IPS DF 6.9 (cell line): ENCODE results near the gene EXTL1.

Experiments
- DNase-seq: peaks from one replicate; pipeline ENCODE4 v3.0.0-alpha.2; 2013; ENCODE audit warnings: low read depth, low spot score
- H3K27ac ChIP-seq: one replicate; pipeline ENCODE4 v1.5.1; 2013; ENCODE audit warnings: low read length, control low read depth
- H3K27me3 ChIP-seq: 2 replicates; pipeline ENCODE4 v1.6.1; 2013; ENCODE audit warnings: mild to moderate bottlenecking, low read length; ENCODE audit not compliant: control insufficient read depth, insufficient read depth
- H3K36me3 ChIP-seq: 2 replicates; pipeline ENCODE4 v1.6.1; 2013; ENCODE audit warnings: low read length; ENCODE audit not compliant: control insufficient read depth, insufficient read depth
- H3K4me1 ChIP-seq: 2 replicates; pipeline ENCODE4 v1.6.1; 2013; ENCODE audit warnings: low read length; ENCODE audit not compliant: control insufficient read depth, insufficient read depth
- H3K4me3 ChIP-seq: 2 replicates; pipeline ENCODE4 v1.5.1; 2013; ENCODE audit warnings: mild to moderate bottlenecking, low read length
- H3K9me3 ChIP-seq: 2 replicates; pipeline ENCODE4 v1.6.1; 2013; ENCODE audit warnings: low read length, inconsistent platforms; ENCODE audit not compliant: control insufficient read depth, insufficient read depth
- WGBS: extraction: QIAGEN DNeasy Blood & Tissue Kit; methylation state at CpG from one replicate; pipeline ENCODE4 v1.1.7; 2013; ENCODE audit warnings: mixed read lengths, missing lambda C conversion rate; ENCODE audit not compliant: insufficient read length, insufficient coverage; 5-methylcytosine and 5-hydroxymethylcytosine counted together

The EXTL1 gene

DNA sequence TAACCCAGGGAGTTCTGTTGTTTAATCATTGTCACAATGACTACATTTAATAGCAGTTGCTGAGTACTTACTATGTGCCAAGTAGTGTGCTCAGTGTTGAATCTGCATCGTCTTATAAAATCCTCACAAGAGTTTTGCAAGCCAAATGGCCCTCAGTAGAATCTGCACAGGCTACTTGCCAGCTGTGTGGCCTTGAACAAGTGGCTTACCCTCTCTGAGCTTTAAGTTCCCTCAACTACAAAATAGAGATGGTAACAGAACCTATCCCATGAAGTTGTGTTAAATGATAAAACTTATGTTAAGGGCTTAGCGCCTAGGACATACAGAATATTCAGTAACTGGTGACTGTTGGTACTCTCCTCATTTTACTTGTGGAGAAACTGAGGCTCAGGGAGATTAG, 33.5 kb downstream of the EXTL1 start:
- no peaks in the 10 kb centered on the region for H3K36me3 ChIP-seq
- WGBS: no CpG with 5 or more reads among the region's 2 CpGs
- DNase-seq: no peak
- H3K27me3 ChIP-seq: no peaks in the 10 kb centered on the region
- H3K4me3 ChIP-seq: no peak overlapping the region
- no peaks in the 10 kb centered on the region for H3K4me1 ChIP-seq
- no peaks in the 10 kb centered on the region for H3K9me3 ChIP-seq
- H3K27ac ChIP-seq: no peak overlapping the region

DNA sequence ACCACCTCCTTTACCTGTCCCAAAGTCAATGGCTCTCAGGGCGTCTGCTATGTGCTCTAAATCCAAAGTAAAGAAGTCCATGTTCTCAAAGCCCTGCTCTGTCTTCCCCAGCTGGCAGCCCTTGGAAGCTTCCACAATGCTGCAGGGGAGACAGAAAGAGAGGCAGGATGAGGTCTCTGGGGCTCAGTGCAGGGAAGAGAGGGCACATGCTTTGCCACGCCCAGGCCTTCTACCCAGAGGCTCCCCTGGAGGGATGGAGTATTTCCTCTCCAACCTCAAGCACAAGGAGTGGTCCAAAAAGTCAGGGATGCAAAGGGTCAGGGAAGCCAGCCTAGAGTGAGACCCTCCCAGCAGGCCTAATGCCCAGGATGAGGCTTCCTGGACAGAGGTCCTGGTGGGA, 35.6 kb downstream of the EXTL1 start:
- Histone ChIP-seq H3K27ac (no peak overlapping the region), H3K4me1 (no peaks in the 10 kb centered on the region), H3K4me3 (no peak overlapping the region), H3K9me3 (no peaks in the 10 kb centered on the region), H3K36me3 (no peaks in the 10 kb centered on the region), H3K27me3 (no peaks in the 10 kb centered on the region)
- DNase-seq: no peak
- no CpG with 5 or more reads among the region's 2 CpGs for WGBS

DNA sequence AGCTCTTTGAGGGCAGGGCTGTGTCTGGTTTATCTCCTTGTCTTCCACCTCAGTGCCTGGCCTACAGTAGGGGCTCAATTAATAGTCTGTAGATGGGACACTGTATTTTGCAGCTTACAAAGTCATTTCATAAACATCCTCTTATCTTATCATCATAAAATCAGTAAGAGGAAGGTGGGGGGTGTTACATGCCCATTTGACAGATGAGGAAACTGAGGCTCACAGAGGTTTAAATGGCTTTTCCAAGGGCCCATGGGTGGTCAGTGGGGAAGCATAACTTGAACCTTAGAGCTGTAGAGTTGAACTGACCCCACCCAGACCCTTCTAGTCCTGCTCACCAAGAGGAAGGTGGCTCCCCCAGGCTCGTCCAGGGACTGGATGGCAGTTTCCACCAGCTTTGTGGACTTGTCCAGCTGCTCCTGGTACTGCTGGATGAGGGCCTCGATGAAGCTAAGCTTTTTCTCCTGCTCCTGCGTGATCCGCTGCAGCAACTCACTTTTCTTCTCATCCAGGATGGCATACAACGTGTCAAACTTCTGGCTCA, 36.5 kb downstream of the EXTL1 start:
- Histone ChIP-seq H3K4me3 (no peak overlapping the region), H3K27ac (no peak overlapping the region), H3K27me3 (no peaks in the 10 kb centered on the region), H3K9me3 (no peaks in the 10 kb centered on the region), H3K36me3 (no peaks in the 10 kb centered on the region), H3K4me1 (no peaks in the 10 kb centered on the region)
- no CpG with 5 or more reads among the region's 5 CpGs for WGBS
- DNase-seq: no peak

DNA sequence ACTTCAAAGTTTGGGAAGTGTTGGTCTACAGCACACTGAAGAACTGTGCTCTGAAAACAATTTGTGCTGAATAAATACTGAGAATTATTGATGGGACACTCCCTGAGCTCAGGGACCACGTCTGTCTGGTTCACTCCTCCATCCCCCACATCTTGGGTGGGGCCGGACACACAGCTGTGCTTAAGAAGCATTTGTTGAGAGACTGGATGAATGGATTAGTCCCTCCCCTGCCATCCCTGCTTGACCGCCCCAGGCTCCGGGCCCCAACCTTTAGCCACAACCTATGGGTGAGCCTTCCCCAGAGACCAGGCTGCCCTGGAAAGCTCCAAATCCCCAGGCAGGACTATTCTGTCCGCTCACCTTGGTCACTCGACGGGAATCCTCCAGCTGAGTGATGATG, 38.3 kb downstream of the EXTL1 start:
- no peak for DNase-seq
- no peaks in the 10 kb centered on the region for H3K9me3 ChIP-seq
- no CpG with 5 or more reads among the region's 7 CpGs for WGBS
- H3K36me3 ChIP-seq: no peaks in the 10 kb centered on the region
- no peaks in the 10 kb centered on the region for H3K27me3 ChIP-seq
- no peak overlapping the region for H3K4me3 ChIP-seq
- no peaks in the 10 kb centered on the region for H3K4me1 ChIP-seq
- H3K27ac ChIP-seq: no peak overlapping the region

DNA sequence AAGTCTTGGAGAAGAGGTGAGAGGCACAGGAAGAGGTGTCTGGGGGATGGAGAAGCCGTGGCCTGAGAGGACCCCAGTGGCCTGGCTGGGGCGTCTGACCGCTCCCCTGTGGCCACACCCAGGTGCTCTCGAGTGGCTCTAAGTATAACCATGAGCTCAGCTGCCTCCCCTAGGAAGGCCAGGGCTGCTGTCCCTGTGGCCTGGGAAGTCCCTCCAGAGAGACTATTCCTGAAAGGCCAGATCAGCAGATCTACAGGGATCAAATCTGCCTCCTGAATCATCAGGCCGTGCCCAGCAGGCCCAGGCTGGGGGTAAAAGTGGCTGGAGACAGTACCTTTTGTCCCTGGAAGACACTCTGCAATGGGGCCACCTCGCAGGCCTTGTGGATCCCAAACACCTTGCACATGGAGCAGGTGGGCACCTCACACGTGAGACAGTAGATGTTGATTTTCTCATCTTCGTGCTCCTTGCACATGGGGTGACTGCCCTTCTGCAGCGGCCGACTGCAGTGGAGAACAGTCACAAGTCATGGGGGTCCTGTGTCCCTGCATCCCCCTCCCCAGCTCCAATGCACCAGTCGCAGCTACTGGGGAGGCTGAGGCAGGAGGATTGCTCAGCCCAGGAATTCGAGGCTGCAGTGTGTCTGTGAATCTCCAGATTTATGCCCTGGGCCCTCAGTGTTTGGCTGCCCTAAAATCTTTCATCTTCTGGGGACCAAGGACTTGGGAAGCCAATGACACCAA, 39.4 kb downstream of the EXTL1 start:
- no peak overlapping the region for H3K27ac ChIP-seq
- H3K9me3 ChIP-seq: no peaks in the 10 kb centered on the region
- no peaks in the 10 kb centered on the region for H3K36me3 ChIP-seq
- H3K4me3 ChIP-seq: no peak overlapping the region
- no peaks in the 10 kb centered on the region for H3K27me3 ChIP-seq
- no CpG with 5 or more reads among the region's 12 CpGs for WGBS
- no peaks in the 10 kb centered on the region for H3K4me1 ChIP-seq
- no peak for DNase-seq

DNA sequence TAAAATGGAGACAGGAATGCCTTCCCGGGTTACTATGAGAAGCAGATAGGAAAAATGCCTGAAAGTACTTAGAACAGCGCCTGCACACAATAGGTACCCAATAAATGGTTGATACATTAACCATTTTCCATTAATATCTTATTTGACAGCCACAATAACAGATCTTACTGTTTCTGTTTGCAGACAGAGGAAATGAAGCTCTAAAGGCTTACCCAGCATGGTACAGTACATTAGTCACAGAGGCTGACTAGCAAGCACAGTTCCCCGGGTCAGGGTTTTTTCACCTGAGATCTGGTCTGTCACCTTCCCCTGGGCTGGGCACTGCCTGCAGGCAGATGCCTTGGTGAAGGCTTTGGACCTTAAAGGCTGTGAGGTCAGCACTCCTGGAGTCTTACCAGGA, 43.0 kb downstream of the EXTL1 start:
- Histone ChIP-seq H3K27me3 (no peaks in the 10 kb centered on the region), H3K9me3 (no peaks in the 10 kb centered on the region), H3K27ac (no peak overlapping the region), H3K4me1 (no peaks in the 10 kb centered on the region), H3K4me3 (no peak overlapping the region), H3K36me3 (no peaks in the 10 kb centered on the region)
- WGBS: no CpG with 5 or more reads among the region's 3 CpGs
- no peak for DNase-seq

DNA sequence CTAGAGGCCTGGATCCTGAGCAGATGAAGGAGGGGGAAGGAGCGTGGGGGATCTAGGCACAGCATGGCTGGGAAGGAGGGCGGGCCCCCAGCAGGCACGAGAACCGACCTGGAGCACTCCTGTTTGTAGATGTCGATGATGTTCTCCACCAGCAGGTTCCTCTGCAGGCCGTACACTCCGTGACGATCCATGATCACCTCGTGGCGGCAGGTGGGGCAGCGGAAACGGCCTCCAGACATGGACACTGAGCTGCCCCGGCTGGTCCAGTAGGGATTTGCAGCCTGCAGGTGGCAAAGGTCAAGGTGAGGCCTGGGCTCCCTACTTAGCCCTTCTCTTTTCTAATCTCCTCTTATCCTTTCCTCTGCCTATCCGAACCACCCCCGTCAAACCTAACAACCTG, 44.6 kb downstream of the EXTL1 start:
- no peak overlapping the region for H3K27ac ChIP-seq
- no peaks in the 10 kb centered on the region for H3K9me3 ChIP-seq
- no peak overlapping the region for H3K4me3 ChIP-seq
- H3K27me3 ChIP-seq: no peaks in the 10 kb centered on the region
- no peaks in the 10 kb centered on the region for H3K36me3 ChIP-seq
- no peaks in the 10 kb centered on the region for H3K4me1 ChIP-seq
- no peak for DNase-seq
- WGBS: no CpG with 5 or more reads among the region's 15 CpGs

DNA sequence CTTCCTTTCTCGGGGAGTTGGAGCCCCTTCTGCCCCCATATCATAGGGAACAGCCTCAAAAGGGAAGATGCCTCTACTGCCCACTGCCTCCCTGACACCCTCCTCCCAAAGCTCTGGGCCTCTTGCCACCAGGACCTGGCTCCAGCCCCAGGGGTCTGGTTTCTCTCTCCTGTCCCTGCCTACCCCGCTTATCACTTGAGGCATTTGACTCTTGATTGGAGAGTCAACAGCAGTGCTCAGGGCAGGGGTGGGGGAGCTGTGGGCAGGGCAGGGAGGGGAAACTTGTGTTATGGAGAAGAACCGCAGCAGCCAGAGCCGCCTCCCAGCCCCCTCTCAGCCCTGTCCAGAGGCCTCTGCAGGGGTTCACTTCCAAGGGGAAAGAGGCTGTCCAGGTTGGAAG, 45.3 kb downstream of the EXTL1 start:
- WGBS: no CpG with 5 or more reads among the region's 4 CpGs
- H3K4me1 ChIP-seq: no peaks in the 10 kb centered on the region
- no peak overlapping the region for H3K4me3 ChIP-seq
- no peaks in the 10 kb centered on the region for H3K27me3 ChIP-seq
- no peaks in the 10 kb centered on the region for H3K9me3 ChIP-seq
- no peaks in the 10 kb centered on the region for H3K36me3 ChIP-seq
- DNase-seq: no peak
- no peak overlapping the region for H3K27ac ChIP-seq

DNA sequence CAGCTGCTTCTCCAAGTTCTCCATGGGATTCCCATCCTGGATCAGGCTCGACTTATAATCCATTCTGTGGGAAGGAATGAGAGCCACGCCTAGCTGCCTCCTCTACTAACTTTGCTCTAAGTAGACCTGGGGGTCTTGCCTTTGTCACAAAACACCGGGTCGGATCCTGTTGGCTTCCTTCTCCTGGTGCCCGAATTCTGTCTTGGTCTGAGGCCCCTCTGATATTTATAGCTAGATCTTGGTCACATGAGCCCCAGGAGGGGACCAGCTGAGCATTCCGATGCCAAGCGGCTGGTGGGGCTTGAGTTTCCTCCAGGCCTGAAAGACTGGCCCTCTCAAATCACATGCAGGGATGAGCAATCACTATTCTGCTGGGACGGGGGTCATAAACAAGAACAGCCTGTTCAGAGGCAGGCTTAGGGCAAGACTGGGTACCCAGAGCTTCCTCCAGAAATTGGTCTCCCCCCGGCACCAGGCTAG, 45.9 kb downstream of the EXTL1 start, which contains the start of gene TRIM63:
TSS of gene TRIM63 (minus strand) at position 199 of the 480 bp plus-strand sequence. CDS start at position 63, 136 bp downstream.
- no CpG with 5 or more reads among the region's 9 CpGs for WGBS
- DNase-seq: no peak
- no peaks in the 10 kb centered on the region for H3K36me3 ChIP-seq

DNA sequence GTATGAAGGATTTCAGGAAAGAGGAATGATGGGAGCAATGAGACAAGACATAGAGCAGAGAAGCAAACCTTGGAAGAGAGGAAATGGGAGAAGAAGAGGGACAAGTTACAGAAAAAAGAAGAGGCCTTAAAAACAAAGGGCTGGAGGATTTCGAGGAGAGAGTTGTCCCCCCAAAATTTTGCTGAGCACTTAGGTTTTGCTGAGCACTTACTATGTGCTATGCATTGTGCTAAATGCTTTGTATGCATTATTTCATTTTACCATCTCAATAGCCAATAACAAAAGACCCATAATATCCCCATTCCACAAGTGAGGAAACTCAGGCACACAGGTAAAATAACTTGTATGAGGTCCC, 48.3 kb downstream of the EXTL1 start:
- Histone ChIP-seq H3K36me3 (no peaks in the 10 kb centered on the region), H3K27me3 (no peaks in the 10 kb centered on the region), H3K4me3 (no peak overlapping the region), H3K9me3 (no peaks in the 10 kb centered on the region), H3K27ac (no peak overlapping the region), H3K4me1 (no peaks in the 10 kb centered on the region)
- no CpG with 5 or more reads among the region's 1 CpG for WGBS
- DNase-seq: no peak

More for the DNA sequence above, 45.9 kb downstream of the EXTL1 start, which contains the start of gene TRIM63:
- no peaks in the 10 kb centered on the region for H3K27me3 ChIP-seq
- H3K4me3 ChIP-seq: no peak within 1 kb of the TSS
- no peaks in the 10 kb centered on the region for H3K4me1 ChIP-seq
- H3K27ac ChIP-seq: no peak within 1 kb of the TSS
- no peaks in the 10 kb centered on the region for H3K9me3 ChIP-seq
